ENCODE measurements around the gene TET1. TPM values are rescaled to one million over a fixed set of nuclear protein-coding genes. Genes with fewer than 3 reads are reported as not detected.

The TET1 gene
- total and polyA plus RNA-seq, 2 experiments from 2014 or later: 37.2 to 90.5 TPM

- Mint-ChIP-seq H3K9me3 (no peaks in the 10 kb centered on the region), H3K27ac (no peak overlapping the region), H3K36me3 (ENCODE audit: low read depth) (peaks cover 38% of the 10 kb centered on the region), H3K27me3 (ENCODE audit: insufficient read depth, low read depth, poor library complexity) (no peaks in the 10 kb centered on the region), H3K4me1 (peaks cover 24% of the 10 kb centered on the region), H3K4me3 (no peak overlapping the region)
- TF ChIP-seq JUNB (IDR thresholded peaks at IDR 0.05; ENCODE audit: unreplicated experiment) (no peak), POLR2AphosphoS5 (IDR thresholded peaks at IDR 0.05; ENCODE audit: low read depth) (no peak), REST (IDR thresholded peaks at IDR 0.05; ENCODE audit: unreplicated experiment) (no peak), ZNF331 (CRISPR knock-in tag; IDR thresholded peaks at IDR 0.05; ENCODE audit: low read depth) (no peak), EZH2 (IDR thresholded peaks at IDR 0.05; ENCODE audit: low read depth, unreplicated experiment) (no peak), CTCF (conservative IDR thresholded peaks at IDR 0.05; ENCODE audit: low read depth in 2 of 2) (no peak), STAT1 (IDR thresholded peaks at IDR 0.05; ENCODE audit: unreplicated experiment) (no peak), NANOG (IDR thresholded peaks at IDR 0.05; ENCODE audit: borderline replicate concordance) (no peak), CREB1 (CRISPR knock-in tag; IDR thresholded peaks at IDR 0.05; ENCODE audit: low read depth) (no peak), ZNF114 (CRISPR knock-in tag; IDR thresholded peaks at IDR 0.05) (no peak), ETS1 (IDR thresholded peaks at IDR 0.05) (no peak), EZH2phosphoT487 (IDR thresholded peaks at IDR 0.05; ENCODE audit: unreplicated experiment) (no peak), ZNF462 (CRISPR knock-in tag; IDR thresholded peaks at IDR 0.05) (no peak)
- Histone ChIP-seq H3K27me3 (ENCODE audit: insufficient read depth) (no peaks in the 10 kb centered on the region), H3K9me2 (ENCODE audit: insufficient read depth) (no peaks in the 10 kb centered on the region), H3K4me3 (no peak overlapping the region), H3K4me1 (ENCODE audit: insufficient read depth) (peaks cover 14% of the 10 kb centered on the region), H3K79me2 (replicated peaks; ENCODE audit: insufficient read depth) (peaks cover 89% of the 10 kb centered on the region), H3F3A (replicated peaks; ENCODE audit: low read depth) (peaks cover 4% of the 10 kb centered on the region), H3K36me3 (ENCODE audit: insufficient read depth) (peaks cover 19% of the 10 kb centered on the region; the same call in 1 of the 2 replicates), H3K27ac (ENCODE audit: low read depth) (peak overlapping the region; percentile 32; the same call in 1 of the 2 replicates), H4K20me1 (replicated peaks; ENCODE audit: insufficient read depth) (peaks cover 13% of the 10 kb centered on the region; the same call in 1 of the 2 replicates), H2AFZ (no peak overlapping the region), H3K4me2 (no peak overlapping the region)
- ATAC-seq (no peak), DNase-seq (ENCODE audit: low spot score) (no peak)
Observed at GRCh38 chr10:68606918-68607317, 46.8 kb downstream of the TET1 start.

Measured in GM23338 (cell line).